A673 (cell line): Measurements from ENCODE around the gene CLDN20. TPM values are rescaled to one million over a fixed set of nuclear protein-coding genes. Genes with fewer than 3 reads are reported as not detected.

ENCODE experiments used
- BruUV-seq: library from RNA; stranded (reverse); fragments of 400-500 nt; replicated peaks from 2 replicates; lab custom pipeline; 2021; lab: Mats Ljungman, UMichigan
- CTCF ChIA-PET: fragments of 300-600 bp; sonication (Branson Sonifier 250); formaldehyde crosslinking; loops from one replicate; lab custom pipeline; 2022; ENCODE audit warnings: antibody characterized with exemption; lab: Charles Lee
- POLR2A ChIA-PET: fragments of 300-600 bp; sonication (Branson Sonifier 250); formaldehyde crosslinking; loops from one replicate; lab custom pipeline; 2022; ENCODE audit warnings: antibody characterized with exemption; ENCODE audit not compliant: low non-redundant PET; lab: Charles Lee
- DNase-seq: peaks from one replicate; pipeline ENCODE4 v3.0.0-alpha.2; 2015; ENCODE audit warnings: low spot score
- H3K27ac ChIP-seq: fragments of 200-600 bp; sonication (generic); 2 replicates; pipeline ENCODE4 v1.5.1; 2016; ENCODE audit warnings: mixed run types, low read depth, mild to moderate bottlenecking, mixed read lengths, antibody characterized with exemption, low read length; ENCODE audit not compliant: poor library complexity, severe bottlenecking
- H3K27me3 ChIP-seq: fragments of 200-600 bp; sonication (generic); replicated peaks from 2 replicates; pipeline ENCODE4 v1.6.1; 2017; ENCODE audit warnings: mixed run types, low read depth, mild to moderate bottlenecking, mixed read lengths, antibody characterized with exemption, low read length; ENCODE audit not compliant: insufficient read depth, poor library complexity
- H3K36me3 ChIP-seq: fragments of 200-600 bp; sonication (generic); 2 replicates; pipeline ENCODE4 v1.6.1; 2016; ENCODE audit warnings: mixed run types, mild to moderate bottlenecking, mixed read lengths, antibody characterized with exemption, low read length; ENCODE audit not compliant: insufficient read depth, poor library complexity, severe bottlenecking
- H3K4me1 ChIP-seq: fragments of 200-600 bp; sonication (generic); 2 replicates; pipeline ENCODE4 v1.6.1; 2017; ENCODE audit warnings: mixed run types, mild to moderate bottlenecking, mixed read lengths, antibody characterized with exemption, low read length; ENCODE audit not compliant: insufficient read depth, poor library complexity, severe bottlenecking
- H3K4me3 ChIP-seq: fragments of 200-600 bp; sonication (generic); 2 replicates; pipeline ENCODE4 v1.5.1; 2016; ENCODE audit warnings: low read depth, mixed run types, mild to moderate bottlenecking, mixed read lengths, low read length; ENCODE audit not compliant: poor library complexity, severe bottlenecking
- H3K9me3 ChIP-seq: fragments of 200-600 bp; sonication (generic); 2 replicates; pipeline ENCODE4 v1.6.1; 2016; ENCODE audit warnings: mixed run types, low read depth, mild to moderate bottlenecking, mixed read lengths, antibody characterized with exemption, low read length; ENCODE audit not compliant: poor library complexity, severe bottlenecking
- CTCF ChIP-seq: fragments of 300-800, 200-600 bp; sonication (generic); conservative IDR thresholded peaks from 2 replicates; pipeline ENCODE4 v1.5.1; 2017; ENCODE audit warnings: low read depth, mild to moderate bottlenecking, antibody characterized with exemption, low read length, moderate library complexity, mixed read lengths
- EZH2 ChIP-seq: fragments of 200-600 bp; sonication (generic); IDR thresholded peaks from 2 replicates; pipeline ENCODE4 v1.6.1; 2017; ENCODE audit warnings: borderline replicate concordance, low read depth, mild to moderate bottlenecking, mixed read lengths, antibody characterized with exemption, low read length; ENCODE audit not compliant: poor library complexity, severe bottlenecking
- intact Hi-C: fragments of 100-400 bp; cut with micrococcal nuclease; formaldehyde crosslinking; loops from one replicate; pipeline ENCODE4 v1.10.0; 2022; ENCODE audit not compliant: unreplicated experiment
- total RNA-seq: library from RNA; stranded (reverse); gene quantifications from 2 replicates; pipeline ENCODE4 v1.2.3, GENCODE V29; 2021

Gene CLDN20
- total RNA-seq, 1 experiment from 2014 or later, result not detected

GRCh38 chr6:155246825-155247224 lies 17.0 kb upstream of the CLDN20 start:
- Histone ChIP-seq H3K27ac (no peak overlapping the region), H3K9me3 (no peaks in the 10 kb centered on the region), H3K4me3 (no peak overlapping the region), H3K36me3 (no peaks in the 10 kb centered on the region), H3K4me1 (no peaks in the 10 kb centered on the region), H3K27me3 (no peaks in the 10 kb centered on the region)
- intact Hi-C loops, result loop anchor here (5.0 to 10.0 kb wide), 3 partner anchors 320 to 572 kb away; no protein-coding TSS in a partner anchor
- no TSS peak for BruUV-seq
- no peak for DNase-seq
- POLR2A ChIA-PET, result no interaction called here
- no peak for TF ChIP-seq EZH2
- no peak for TF ChIP-seq CTCF
- CTCF ChIA-PET, result no interaction called here

GRCh38 chr6:155247618-155248007 lies 16.2 kb upstream of the CLDN20 start:
- no peak for DNase-seq
- BruUV-seq, result no TSS peak
- intact Hi-C loops, result loop anchor here (1.0 to 10.0 kb wide), 4 partner anchors 70 to 573 kb away; no protein-coding TSS in a partner anchor

More at GRCh38 chr6:155247618-155248007, 16.2 kb upstream of the CLDN20 start:
- H3K27me3 ChIP-seq, result no peaks in the 10 kb centered on the region
- no peaks in the 10 kb centered on the region for H3K4me1 ChIP-seq
- H3K36me3 ChIP-seq, result no peaks in the 10 kb centered on the region
- POLR2A ChIA-PET, result no interaction called here
- no peaks in the 10 kb centered on the region for H3K9me3 ChIP-seq
- CTCF ChIA-PET, result interaction anchor here (1.1 to 1.6 kb wide), 3 partner anchors 70 to 572 kb away, joined by 6 to 28 read pairs (median 9); no protein-coding TSS in a partner anchor
- H3K27ac ChIP-seq, result no peak overlapping the region
- no peak overlapping the region for H3K4me3 ChIP-seq
- TF ChIP-seq EZH2 (no peak), CTCF (no peak)
